Pancreas (tissue), 10 donors: ENCODE results near the gene RERE. TPM values are rescaled to one million over a fixed set of nuclear protein-coding genes. Genes with fewer than 3 reads are reported as not detected.
A peak's percentile ranks its signal among the peaks of the same experiment; 100 is the strongest.

Source experiments
- ATAC-seq, 4 donors: fragments of 200-7000 bp; cut with Tn5 transposase; one replicate each; pipeline versions ENCODE4 v1.8.0 to v1.9.1; 2020; ENCODE audit warnings: mild to moderate bottlenecking in 4 of 4, moderate library complexity in 4 of 4
- DNase-seq, 6 donors: peaks; one replicate each; pipeline ENCODE4 v3.0.0-alpha.2; 2020
- FAIRE-seq: peaks from 2 replicates; lab custom pipeline; 2012; peaks lifted over from hg19 to GRCh38; lab: Jason Lieb, UNC
- H3K27ac ChIP-seq, 4 donors: fragments of 200-600 bp; sonication (generic); 1 replicate in 3 of 4; 2 replicates in 1 of 4; pipeline versions ENCODE4 v1.5.0 to v1.8.0; 2020
- H3K27me3 ChIP-seq, 4 donors: fragments of 200-600 bp; one replicate each; pipeline ENCODE4 v1.8.0; 2021
- H3K36me3 ChIP-seq, 3 donors: fragments of 200-600 bp; sonication (generic) in 1 of 3; one replicate each; pipeline versions ENCODE4 v1.5.0 to v1.8.0; 2020 to 2021
- H3K4me1 ChIP-seq, 3 donors: fragments of 200-600 bp; one replicate each; pipeline ENCODE4 v1.8.0; 2021
- H3K4me3 ChIP-seq, 4 donors: fragments of 200-600 bp; sonication (generic) in 2 of 4; one replicate each; pipeline versions ENCODE4 v1.5.0 to v1.8.0; 2020 to 2021
- H3K9me3 ChIP-seq, 4 donors: fragments of 200-600 bp; one replicate each; pipeline ENCODE4 v1.8.0; 2021
- CTCF ChIP-seq, 4 donors: fragments of 200-600 bp; sonication (generic) in 3 of 4; IDR thresholded peaks; one replicate each; pipeline versions ENCODE4 v1.5.0 to v1.8.0; 2021; ENCODE audit warnings: antibody characterized with exemption in 4 of 4
- WGBS, 2 donors: extraction: QIAGEN DNeasy Blood & Tissue Kit; methylation state at CpG; one replicate each; pipeline ENCODE4 v1.1.7; 2013; 5-methylcytosine and 5-hydroxymethylcytosine counted together
- intact Hi-C, 3 donors: fragments of 100-400 bp; cut with DNase I; formaldehyde crosslinking; loops; one replicate each; pipeline versions ENCODE4 v1.11.1 to v1.14.2; 2022
- polyA plus RNA-seq, 2 donors: library from polyadenylated mRNA; stranded (reverse); fragments of 200-250 nt; gene quantifications; one replicate each; pipeline ENCODE4 v1.2.3, GENCODE V29; 2013
- total RNA-seq, 6 donors: library from RNA; stranded (reverse); fragmentation: NEBNext Ultra II Directional in 4 of 6; extraction: Animal tissue kit (Norgen Biotek cat#: 25700) in 4 of 6; gene quantifications; one replicate each; pipeline versions ENCODE4 v1.2.1 to v1.2.4, GENCODE V29; 2021 to 2023
- donor health status: healthy with polysubstance abuse.
- donor health status: DM: no; HTN: no; CAD: no; lungs with moderate emphysema.
- donor health status: DM: no; HTN: no; CAD: no.
- donor health status: control.
- donor health status: control.
- donor health status: Bipolar disorder and iron deficiency.
- donor health status: DM: yes; HTN: yes; CAD: no.
- donor health status: DM: no; HTN: no; CAD: no.
- donor health status: DM: no; HTN: no; CAD: no.
- donor health status: DM: yes; HTN: yes; CAD: no.

The RERE gene
- total and polyA plus RNA-seq, 8 donors = 27.0 to 76.7 (median 50.7) TPM

- Histone ChIP-seq H3K9me3 (no peaks in the 10 kb centered on the region), H3K27ac (no peak overlapping the region), H3K4me3 (no peak overlapping the region), H3K4me1 (peaks cover 21 to 35% (median 29%) of the 10 kb centered on the region in 3 donors), H3K36me3 (no peaks in the 10 kb centered on the region), H3K27me3 (no peaks in the 10 kb centered on the region)
- no peak for TF ChIP-seq CTCF (IDR thresholded peaks at IDR 0.05)
- intact Hi-C loops = no loop called here
- DNase-seq (no peak), FAIRE-seq (no peak), ATAC-seq (no peak)
- WGBS, 2 donors = 66 to 81% methylated on average over 3 of the region's 3 CpGs
Observed at GRCh38 chr1:8718850-8719361, 98.5 kb downstream of the RERE start.

GRCh38 chr1:8717148-8717547 lies 100.3 kb downstream of the RERE start:
- no peaks in the 10 kb centered on the region for H3K27me3 ChIP-seq
- H3K27ac ChIP-seq = no peak overlapping the region
- H3K4me1 ChIP-seq = peaks cover 14 to 42% (median 40%) of the 10 kb centered on the region in 3 donors
- peak in 2 of 4 donors; percentile 37 to 39 for ATAC-seq
- WGBS, 2 donors = 16% methylated on average over 3 of the region's 3 CpGs
- no peak overlapping the region for H3K4me3 ChIP-seq
- no peaks in the 10 kb centered on the region for H3K36me3 ChIP-seq
- no peak for DNase-seq
- intact Hi-C loops = no loop called here
- H3K9me3 ChIP-seq = no peaks in the 10 kb centered on the region
- TF ChIP-seq CTCF (IDR thresholded peaks at IDR 0.05) = no peak
- FAIRE-seq = no peak

GRCh38 chr1:8716238-8716637 lies 101.2 kb downstream of the RERE start:
- intact Hi-C loops = no loop called here
- ATAC-seq = no peak
- peaks cover 14 to 49% (median 47%) of the 10 kb centered on the region in 3 donors for H3K4me1 ChIP-seq
- H3K27me3 ChIP-seq = no peaks in the 10 kb centered on the region
- FAIRE-seq = no peak
- no peaks in the 10 kb centered on the region for H3K36me3 ChIP-seq
- 85 to 96% methylated on average over 1 of the region's 1 CpG for WGBS, 2 donors
- TF ChIP-seq CTCF (IDR thresholded peaks at IDR 0.05) = no peak
- DNase-seq = no peak
- no peaks in the 10 kb centered on the region for H3K9me3 ChIP-seq
- H3K27ac ChIP-seq = no peak overlapping the region
- no peak overlapping the region for H3K4me3 ChIP-seq

- no peak overlapping the region for H3K4me3 ChIP-seq
- peaks cover 14 to 50% (median 47%) of the 10 kb centered on the region in 3 donors for H3K4me1 ChIP-seq
- no peaks in the 10 kb centered on the region for H3K9me3 ChIP-seq
- DNase-seq (no peak), FAIRE-seq (no peak), ATAC-seq (no peak)
- H3K36me3 ChIP-seq = no peaks in the 10 kb centered on the region
- no peaks in the 10 kb centered on the region for H3K27me3 ChIP-seq
- no peak overlapping the region for H3K27ac ChIP-seq
- intact Hi-C loops = no loop called here
- 94 to 98% methylated on average over 3 of the region's 3 CpGs for WGBS, 2 donors
- no peak for TF ChIP-seq CTCF (IDR thresholded peaks at IDR 0.05)
Observed at GRCh38 chr1:8714173-8714572, 103.3 kb downstream of the RERE start.

GRCh38 chr1:8712413-8713231 lies 104.8 kb downstream of the RERE start:
- H3K9me3 ChIP-seq = no peaks in the 10 kb centered on the region
- peaks cover 14 to 45% (median 38%) of the 10 kb centered on the region in 3 donors for H3K4me1 ChIP-seq
- H3K36me3 ChIP-seq = no peaks in the 10 kb centered on the region
- no peaks in the 10 kb centered on the region for H3K27me3 ChIP-seq
- TF ChIP-seq CTCF (IDR thresholded peaks at IDR 0.05) = no peak
- DNase-seq (no peak), ATAC-seq (peak; percentile 59 to 77 (median 74)), FAIRE-seq (no peak)
- 2 to 3% methylated on average over 5 of the region's 5 CpGs for WGBS, 2 donors
- peak overlapping the region in 1 of 4 donors; percentile 22 for H3K4me3 ChIP-seq
- peak overlapping the region; percentile 30 to 82 (median 55) for H3K27ac ChIP-seq
- intact Hi-C loops = no loop called here
